NCI-H510A (cell line): ENCODE results near the gene SEMA3G.

Experiments used
- DNase-seq: peaks from one replicate; lab custom pipeline; 2025; lab: John Stamatoyannopoulos, UW

The SEMA3G gene

GRCh38 chr3:52438579-52439425 is 6.1 kb downstream of the SEMA3G start:
- DNase-seq = no peak

GRCh38 chr3:52438104-52438376 is 6.9 kb downstream of the SEMA3G start:
- no peak for DNase-seq

- no peak for DNase-seq
Observed at GRCh38 chr3:52437326-52438103, 7.4 kb downstream of the SEMA3G start.

DNA sequence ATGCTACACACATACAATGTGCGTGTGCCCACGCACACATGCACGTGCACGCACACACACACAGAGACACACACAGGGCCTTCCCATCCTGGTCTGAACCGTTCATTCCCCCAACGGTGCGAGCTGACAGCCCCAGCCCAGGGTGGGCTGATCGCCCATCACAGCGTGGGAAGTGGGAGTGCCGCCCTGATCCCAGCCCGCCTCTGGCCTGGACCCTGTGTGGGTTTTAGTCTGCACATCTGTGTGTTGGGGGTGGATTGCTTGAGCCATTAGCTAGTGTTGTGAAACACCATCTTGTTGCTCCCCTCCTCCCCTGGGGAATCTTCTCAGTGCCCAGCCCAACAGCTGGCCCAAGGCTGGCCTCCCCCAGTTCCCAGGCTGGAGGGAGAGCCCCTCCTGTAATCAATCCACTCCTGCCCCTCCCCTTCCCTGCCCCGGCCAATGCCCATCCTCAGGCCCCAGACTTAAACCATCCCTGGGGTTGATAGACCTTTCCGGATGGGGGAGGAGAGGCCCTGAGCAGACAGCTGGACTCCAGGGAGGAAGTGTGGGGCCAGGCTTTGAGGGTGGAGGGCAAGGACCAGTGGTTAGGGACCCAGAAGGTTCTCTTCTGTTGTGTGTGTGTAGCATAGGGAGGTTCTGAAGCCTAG is 8.3 kb downstream of the SEMA3G start:
- no peak for DNase-seq

DNA sequence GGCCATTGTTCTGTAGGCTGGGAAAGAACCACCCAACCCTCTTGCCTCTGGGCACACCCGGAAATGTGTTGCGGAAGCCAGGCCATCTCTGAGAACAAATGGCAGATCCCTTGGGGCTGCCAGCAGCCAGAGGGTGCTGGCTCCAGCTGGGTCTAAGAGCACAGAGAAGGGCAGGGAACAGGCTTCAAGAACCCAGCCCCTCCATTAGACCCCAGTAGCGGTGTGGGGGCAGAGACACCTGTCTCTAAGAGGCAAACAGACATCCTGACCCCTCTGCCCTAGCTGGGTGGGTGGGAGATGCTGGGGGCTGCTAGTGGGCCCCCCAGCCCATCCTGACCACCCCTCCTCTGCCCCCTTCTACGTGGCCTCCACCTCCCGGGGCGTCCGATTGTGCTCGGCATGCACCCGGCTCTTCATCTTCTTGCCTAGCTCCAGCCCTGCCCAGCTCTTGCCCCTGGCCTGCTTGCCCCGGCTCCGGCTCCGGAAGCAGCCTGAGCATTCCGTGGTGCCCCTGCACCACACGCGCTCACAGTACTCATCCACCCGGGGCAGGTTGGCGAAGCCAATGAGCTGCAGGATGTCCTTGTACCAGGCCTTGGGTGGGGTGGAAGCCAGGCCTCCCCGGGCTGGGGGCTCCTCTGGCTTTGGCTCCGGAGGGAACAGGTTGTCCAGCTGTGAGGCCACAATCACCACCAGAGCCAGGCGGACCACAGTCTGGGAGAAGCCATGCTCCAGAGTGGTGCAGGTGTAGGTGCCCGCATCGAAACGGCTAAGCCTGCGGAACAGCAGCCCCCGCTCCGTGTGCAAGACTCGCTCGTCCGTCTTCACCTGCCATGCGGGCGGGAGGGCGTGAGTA is 9.4 kb downstream of the SEMA3G start:
- no peak for DNase-seq

DNA sequence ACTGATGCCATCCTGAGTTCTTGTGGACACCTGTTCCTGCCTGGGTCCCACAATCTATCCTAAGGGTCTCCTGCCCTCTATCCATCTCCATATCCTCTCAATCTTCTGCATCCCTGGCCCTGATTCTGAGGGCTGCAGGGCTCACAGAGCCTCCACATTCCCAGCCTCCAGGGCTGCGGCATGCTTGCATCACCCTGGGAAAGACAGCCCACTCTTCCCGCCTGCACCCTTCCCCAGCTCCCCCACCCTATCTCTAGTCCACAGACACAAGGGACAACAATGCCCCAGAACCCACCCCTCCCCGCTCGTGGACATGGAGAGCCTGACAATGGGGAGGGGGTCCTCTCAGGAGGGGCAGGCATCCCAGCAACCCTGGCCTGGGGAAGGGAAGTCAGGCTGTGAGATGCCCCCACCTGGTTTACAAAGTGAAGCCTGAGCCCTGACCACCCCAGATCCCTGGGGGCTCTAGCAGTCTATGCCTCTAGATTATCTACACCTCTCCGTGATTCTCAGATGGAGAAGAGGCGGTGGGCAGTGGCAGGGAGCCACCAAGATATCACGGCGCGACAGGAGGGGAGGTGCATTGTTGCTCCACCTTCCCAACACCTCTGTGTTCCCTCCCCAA is 10.3 kb downstream of the SEMA3G start:
- DNase-seq = no peak

DNA sequence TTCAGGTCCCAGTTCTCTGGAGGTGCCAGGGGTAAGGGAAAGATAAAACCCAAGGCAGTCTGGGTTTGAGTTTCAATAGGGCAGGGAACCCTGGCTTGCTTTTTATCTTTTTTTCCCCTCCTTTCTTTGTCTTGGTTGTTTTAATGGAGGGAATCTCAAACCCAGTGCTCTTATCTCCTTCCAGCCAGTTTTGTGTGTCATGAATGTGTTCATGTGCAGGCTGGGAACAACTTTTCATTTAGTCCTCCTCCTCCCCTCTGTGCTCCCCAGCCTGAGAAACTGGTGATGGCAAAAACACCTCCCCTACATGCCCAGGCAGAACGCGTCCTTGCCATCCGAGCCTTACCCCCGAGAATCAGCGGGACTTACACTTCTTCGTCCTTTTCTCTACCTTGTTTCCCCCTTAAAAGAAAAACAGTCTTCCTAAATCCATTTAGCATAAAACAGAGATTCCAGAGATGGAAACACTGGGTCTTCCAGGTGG is 10.9 kb downstream of the SEMA3G start:
- no peak for DNase-seq

- no peak for DNase-seq
Observed at GRCh38 chr3:52433328-52433995, 11.4 kb downstream of the SEMA3G start.

GRCh38 chr3:52432691-52433141 is 12.2 kb downstream of the SEMA3G start:
- no peak for DNase-seq

DNA sequence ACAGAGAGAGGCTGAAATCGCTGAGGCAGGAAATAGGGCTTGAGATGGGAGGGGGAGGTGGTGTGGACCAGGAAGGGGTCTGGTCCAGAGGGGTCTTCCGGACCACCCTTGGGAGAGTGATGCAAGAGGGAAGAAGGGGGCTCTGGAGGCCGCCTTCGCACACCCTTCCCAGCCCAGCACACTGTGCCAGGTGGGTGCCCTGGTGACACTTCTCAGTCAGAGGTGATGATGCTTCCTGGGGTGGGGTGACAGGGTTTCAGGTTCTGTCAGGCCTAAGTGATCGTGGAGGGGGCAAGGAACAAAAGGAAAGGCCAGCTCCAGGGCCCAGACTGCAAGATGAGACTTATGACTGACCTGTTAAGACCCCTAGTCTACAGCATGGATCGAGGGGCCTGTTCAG is 12.7 kb downstream of the SEMA3G start:
- no peak for DNase-seq

GRCh38 chr3:52431459-52432223 is 13.3 kb downstream of the SEMA3G start:
- DNase-seq = no peak

DNA sequence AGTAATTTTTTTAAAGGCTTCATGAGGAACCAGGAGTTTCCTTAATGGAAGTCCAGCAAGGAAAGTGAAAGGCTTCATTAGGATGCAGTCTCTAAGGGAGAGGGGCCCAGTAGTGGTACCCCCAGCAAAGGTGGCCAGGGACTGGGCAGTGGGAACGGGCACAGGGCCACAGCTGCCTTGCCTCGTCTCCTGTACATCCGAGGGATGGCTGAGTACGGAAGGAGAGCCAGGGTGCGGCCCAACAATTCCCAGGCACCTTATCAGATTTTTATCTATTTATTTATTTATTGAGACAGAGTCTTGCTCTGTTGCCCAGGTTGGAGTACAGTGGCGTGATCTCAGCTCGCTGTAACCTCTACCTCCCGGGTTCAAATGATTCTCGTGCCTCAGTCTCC is 14.5 kb downstream of the SEMA3G start:
- DNase-seq = no peak

- no peak for DNase-seq
Observed at GRCh38 chr3:52429779-52430415, 15.0 kb downstream of the SEMA3G start.

DNA sequence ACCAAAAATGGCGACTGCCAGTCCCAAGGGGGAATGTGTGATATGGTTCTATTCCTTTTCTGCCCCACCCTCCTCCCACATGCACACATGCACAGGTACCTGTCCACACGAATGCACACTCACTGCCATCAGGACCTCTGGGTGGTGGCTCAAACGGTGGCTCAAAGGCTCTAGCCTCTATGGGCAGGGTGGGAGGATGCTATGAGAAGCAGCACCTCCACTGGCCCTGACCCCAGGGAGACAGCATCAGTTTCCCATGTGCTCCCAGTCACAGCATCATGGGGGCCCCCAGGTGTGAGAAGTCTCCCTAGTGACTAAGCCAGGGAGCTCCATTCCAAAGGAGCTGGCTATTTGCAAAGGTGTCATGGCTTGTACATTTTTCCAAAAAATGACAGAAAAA is 15.9 kb downstream of the SEMA3G start:
- no peak for DNase-seq

- DNase-seq = no peak
Observed at GRCh38 chr3:52428151-52429005, 16.5 kb downstream of the SEMA3G start.

- no peak for DNase-seq
Observed at GRCh38 chr3:52423173-52423572, 21.7 kb downstream of the SEMA3G start.

DNA sequence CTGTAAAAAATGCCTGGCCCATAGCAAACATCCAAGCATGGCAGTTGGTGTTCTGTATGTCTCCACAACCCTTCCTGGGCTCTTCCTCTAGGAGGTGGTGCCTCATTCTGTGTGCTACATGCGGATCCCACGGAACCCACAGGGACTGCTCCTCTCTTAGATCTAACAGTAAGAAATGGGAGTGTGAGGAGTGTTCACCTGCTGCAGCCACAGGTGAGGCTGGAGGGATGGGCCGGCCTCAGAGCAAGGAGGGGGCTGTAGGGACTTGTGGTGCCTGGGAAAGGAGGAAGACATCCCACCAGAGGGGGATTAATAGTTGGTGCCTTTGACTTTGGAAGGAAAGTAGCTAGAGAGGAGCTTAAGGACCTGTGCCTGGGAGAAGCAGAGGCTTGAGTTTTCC is 22.2 kb downstream of the SEMA3G start:
- DNase-seq = no peak

GRCh38 chr3:52420388-52420787 is 24.5 kb downstream of the SEMA3G start:
- no peak for DNase-seq

GRCh38 chr3:52415800-52416199 is 29.1 kb downstream of the SEMA3G start:
- no peak for DNase-seq
